ENCODE results near the gene SAMD10.

SAMD10 gene

DNA sequence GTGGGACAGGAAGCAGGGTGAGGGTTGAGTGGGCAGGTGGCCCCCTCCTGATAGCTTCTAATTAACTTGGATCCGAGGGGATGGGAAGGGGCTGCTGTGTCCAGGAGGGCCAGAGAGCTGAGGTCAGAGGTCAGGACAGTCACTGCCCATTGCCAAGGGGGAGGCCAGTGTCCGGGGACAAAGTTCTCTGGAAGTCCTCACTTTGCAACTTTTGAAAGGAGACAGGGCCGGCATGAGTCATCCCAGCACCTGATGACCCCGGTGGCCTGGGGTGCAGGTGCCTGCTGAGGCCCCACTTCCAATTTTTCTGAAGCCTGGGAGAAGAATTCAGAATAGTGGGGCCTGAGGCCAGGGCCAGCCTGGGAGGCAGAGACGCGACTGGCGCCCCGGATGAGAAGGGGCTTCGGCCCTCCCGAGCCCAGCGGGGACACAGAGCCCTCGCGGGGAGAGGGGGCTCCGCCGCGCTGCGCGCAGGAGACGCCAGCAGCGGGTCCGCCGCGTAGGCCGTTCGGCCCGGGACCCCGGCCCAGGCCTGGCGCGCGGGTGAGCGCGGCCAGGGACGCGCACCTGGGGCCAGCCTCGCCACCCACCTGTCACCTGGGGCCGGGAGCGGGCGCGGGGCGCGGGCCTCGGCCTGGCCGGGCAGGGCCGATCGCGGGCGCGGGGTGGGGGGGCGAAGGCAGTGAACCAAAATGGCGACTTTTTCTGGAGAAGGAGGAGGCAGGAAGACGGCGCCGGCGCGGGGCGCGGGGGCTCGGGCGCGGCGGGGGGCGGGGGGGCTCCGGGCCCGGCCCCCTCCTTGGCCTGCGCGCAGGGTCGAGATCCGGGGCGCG is 10.3 kb downstream of the SAMD10 start:
- TF ChIP-seq EZH2 (IDR thresholded peaks at IDR 0.05; ENCODE audit: borderline replicate concordance, low read length) (no peak), CTCF (IDR thresholded peaks at IDR 0.05; ENCODE audit: low read length) (no peak)

GRCh38 chr20:63968136-63968927 is 11.1 kb downstream of the SAMD10 start:
- no peaks in the 10 kb centered on the region for H4K20me1 ChIP-seq (ENCODE audit: insufficient read depth, low read length)

More for the DNA sequence above, 10.3 kb downstream of the SAMD10 start:
- H3K27me3 ChIP-seq (ENCODE audit: insufficient read depth, low read length): no peaks in the 10 kb centered on the region
- H2AFZ ChIP-seq (ENCODE audit: low read length): no peak overlapping the region
- no peaks in the 10 kb centered on the region for H4K20me1 ChIP-seq (ENCODE audit: insufficient read depth, low read length)
- H3F3A ChIP-seq (ENCODE audit: insufficient read depth, low read length): no peaks in the 10 kb centered on the region
- H3K9me2 ChIP-seq (ENCODE audit: low read depth, low read length): no peaks in the 10 kb centered on the region
- no peaks in the 10 kb centered on the region for H3K9me3 ChIP-seq (ENCODE audit: low read length)
- H3K4me2 ChIP-seq (ENCODE audit: low read length): peak overlapping the region; percentile 98
- H3K36me3 ChIP-seq (ENCODE audit: insufficient read depth, low read length): peaks cover 32% of the 10 kb centered on the region
- H3K79me2 ChIP-seq (ENCODE audit: insufficient read depth, low read length): no peaks in the 10 kb centered on the region
- peaks cover 19% of the 10 kb centered on the region for H3K4me1 ChIP-seq (ENCODE audit: insufficient read depth, low read length, severe bottlenecking)
- peak overlapping the region; percentile 42 for H3K27ac ChIP-seq (ENCODE audit: low read depth, low read length, poor library complexity, severe bottlenecking)
- H3K4me3 ChIP-seq (ENCODE audit: low read depth, low read length, poor library complexity, severe bottlenecking): peak overlapping the region; percentile 91
- H3K9ac ChIP-seq (ENCODE audit: low read length): peak overlapping the region; percentile 99

More at GRCh38 chr20:63968136-63968927, 11.1 kb downstream of the SAMD10 start:
- peak overlapping the region; percentile 91 for H3K4me3 ChIP-seq (ENCODE audit: low read depth, low read length, poor library complexity, severe bottlenecking)
- H2AFZ ChIP-seq (ENCODE audit: low read length): no peak overlapping the region
- peaks cover 40% of the 10 kb centered on the region for H3K36me3 ChIP-seq (ENCODE audit: insufficient read depth, low read length)
- no peaks in the 10 kb centered on the region for H3F3A ChIP-seq (ENCODE audit: insufficient read depth, low read length)
- H3K4me1 ChIP-seq (ENCODE audit: insufficient read depth, low read length, severe bottlenecking): peaks cover 16% of the 10 kb centered on the region
- no peaks in the 10 kb centered on the region for H3K9me2 ChIP-seq (ENCODE audit: low read depth, low read length)
- peak overlapping the region; percentile 42 for H3K27ac ChIP-seq (ENCODE audit: low read depth, low read length, poor library complexity, severe bottlenecking)
- peak overlapping the region; percentile 98 for H3K4me2 ChIP-seq (ENCODE audit: low read length)
- peak overlapping the region; percentile 99 for H3K9ac ChIP-seq (ENCODE audit: low read length)
- TF ChIP-seq EZH2 (IDR thresholded peaks at IDR 0.05; ENCODE audit: borderline replicate concordance, low read length): no peak
- no peak for TF ChIP-seq CTCF (IDR thresholded peaks at IDR 0.05; ENCODE audit: low read length)
- no peaks in the 10 kb centered on the region for H3K9me3 ChIP-seq (ENCODE audit: low read length)
- H3K79me2 ChIP-seq (ENCODE audit: insufficient read depth, low read length): no peaks in the 10 kb centered on the region
- H3K27me3 ChIP-seq (ENCODE audit: insufficient read depth, low read length): no peaks in the 10 kb centered on the region
